Amniotic stem cell (primary cell): ENCODE results near the gene LRP10.

Source experiments
- DNase-seq: peaks from one replicate; lab custom pipeline; 2025; lab: John Stamatoyannopoulos, UW

The LRP10 gene

DNA sequence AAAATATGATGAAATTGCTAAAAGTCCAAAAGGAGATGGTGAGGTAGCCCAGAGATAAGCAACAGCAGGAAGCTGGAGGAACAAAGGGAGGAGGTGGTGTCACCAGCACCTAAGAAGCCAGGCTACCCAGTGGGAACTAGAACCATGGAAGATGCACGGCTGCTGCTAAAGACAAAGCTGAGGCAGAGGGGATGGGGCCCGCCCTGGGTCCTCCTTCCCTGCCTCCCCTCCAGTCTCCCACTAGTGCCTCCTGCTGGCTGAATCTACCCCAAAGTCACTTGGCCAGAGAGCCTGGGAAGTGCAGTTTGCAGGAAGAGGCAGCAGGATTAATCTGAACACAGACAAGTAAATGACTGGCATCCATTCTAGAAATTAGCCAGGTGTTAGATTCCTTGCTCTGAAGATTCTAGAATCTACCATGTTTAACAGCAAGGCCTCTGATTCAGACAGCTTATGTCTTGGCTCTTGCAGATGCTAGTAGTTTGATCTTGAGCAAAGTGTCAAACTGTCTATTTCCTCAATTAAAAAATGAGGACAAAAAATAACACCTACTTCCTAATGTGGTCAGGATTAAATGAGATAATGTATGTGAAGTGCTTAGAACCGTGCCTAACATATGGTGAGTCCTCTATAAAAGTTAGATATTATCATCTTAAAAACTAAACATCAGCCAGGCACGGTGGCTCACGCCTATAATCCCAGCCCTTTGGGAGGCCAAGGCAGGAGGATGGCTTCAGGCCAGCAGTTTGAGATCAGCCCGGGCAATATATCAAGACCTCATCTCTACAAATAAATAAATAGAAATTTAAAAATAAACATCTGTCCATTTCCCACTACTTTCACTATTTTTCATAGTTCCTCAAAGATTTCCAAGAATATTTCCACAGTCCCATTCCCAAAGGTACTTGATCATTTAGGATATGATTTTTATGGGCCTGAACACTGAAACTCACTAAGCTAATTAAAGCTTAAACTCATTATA, 5.8 kb upstream of the LRP10 start:
- DNase-seq, result no peak

DNA sequence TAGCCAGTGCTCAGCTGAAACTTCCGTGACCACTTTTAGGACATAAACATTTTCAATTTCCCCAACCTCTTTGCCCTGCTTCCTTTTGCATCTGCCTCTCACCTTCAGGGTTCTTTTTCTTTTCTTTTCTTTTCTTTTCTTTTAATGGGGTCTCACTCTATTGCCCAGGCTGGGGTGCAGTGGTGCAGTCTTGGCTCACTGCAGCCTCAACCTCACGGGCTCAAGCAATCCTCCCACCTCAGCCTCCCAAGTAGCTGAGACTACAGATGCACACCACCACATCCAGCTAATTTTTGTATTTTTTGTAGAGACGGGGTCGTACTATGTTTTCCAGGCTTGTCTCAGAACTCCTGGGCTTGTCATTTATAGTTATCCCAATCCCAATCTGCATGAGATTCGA, 4.7 kb upstream of the LRP10 start:
- no peak for DNase-seq

DNA sequence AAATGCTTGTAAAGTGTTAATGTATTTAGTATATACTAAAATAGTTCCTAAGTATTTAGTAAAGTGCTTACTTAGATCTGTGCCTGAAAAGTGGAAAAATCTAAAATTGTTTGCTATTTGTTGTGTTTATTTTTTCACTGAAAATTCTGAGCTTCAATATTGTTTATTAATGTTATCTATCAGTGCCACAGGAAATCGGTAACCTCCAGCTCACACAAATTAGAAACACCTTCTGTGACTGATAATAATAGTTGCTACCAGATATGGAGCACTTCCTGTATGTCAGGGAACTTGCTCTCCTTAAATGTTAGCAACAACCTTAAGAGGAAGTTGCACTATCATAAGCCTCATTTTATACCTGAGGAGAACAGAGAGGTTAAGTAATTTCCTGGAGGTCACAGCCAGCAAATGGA, 723 bp upstream of the LRP10 start:
- no peak for DNase-seq

DNA sequence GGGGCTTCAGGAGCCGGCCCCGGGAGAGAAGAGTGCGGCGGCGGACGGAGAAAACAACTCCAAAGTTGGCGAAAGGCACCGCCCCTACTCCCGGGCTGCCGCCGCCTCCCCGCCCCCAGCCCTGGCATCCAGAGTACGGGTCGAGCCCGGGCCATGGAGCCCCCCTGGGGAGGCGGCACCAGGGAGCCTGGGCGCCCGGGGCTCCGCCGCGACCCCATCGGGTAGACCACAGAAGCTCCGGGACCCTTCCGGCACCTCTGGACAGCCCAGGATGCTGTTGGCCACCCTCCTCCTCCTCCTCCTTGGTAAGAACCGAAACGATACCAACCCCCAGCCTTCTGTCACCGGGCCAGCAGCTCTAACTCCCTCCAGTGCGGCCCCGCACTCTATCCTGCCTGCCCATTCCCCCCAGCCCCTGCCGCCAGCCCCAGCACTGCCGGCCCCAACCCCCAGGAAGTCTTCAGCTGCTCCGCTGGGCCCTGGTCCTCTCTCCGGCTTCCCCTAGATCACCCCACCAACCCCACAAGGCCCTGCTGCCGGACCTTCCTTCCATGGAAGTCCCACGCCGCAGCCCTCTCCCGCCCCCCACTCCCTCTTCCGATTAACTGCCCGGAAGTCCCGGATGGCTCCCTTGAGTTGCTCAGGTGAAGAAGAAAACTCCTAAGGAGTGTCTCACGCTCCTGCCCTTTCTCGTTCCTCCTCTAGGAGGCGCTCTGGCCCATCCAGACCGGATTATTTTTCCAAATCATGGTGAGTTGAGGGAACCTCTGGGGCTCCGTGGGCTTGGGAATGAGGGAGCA, 693 bp downstream of the LRP10 start:
- DNase-seq, result peak; percentile 53

DNA sequence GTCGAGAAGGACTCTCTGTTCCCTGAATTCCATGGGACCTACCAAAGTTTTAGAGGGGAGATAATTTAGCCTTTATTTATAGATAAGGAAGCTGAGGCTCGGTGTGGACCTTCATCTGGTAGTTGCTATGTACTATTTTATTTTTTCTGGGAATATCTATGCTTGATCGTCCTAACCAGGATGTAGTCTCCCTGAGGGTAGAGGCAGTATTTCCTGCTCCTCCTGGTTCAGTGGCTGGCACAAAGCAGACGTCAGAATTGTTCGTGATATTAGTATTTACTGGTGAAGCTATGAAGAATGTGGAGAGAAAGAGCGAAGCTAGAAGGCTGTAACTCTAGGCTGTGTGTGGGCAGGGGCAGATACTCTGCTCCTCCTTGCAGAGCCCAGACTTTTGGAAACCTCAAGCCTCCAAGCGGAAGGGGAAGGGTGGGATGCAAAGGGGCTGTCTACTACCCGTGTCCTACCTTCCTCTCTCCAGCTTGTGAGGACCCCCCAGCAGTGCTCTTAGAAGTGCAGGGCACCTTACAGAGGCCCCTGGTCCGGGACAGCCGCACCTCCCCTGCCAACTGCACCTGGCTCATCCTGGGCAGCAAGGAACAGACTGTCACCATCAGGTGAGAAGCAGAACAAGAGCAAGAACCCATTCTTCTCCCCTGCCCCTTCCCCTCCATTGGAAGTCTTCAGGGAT, 1.4 kb downstream of the LRP10 start:
- DNase-seq, result no peak

DNA sequence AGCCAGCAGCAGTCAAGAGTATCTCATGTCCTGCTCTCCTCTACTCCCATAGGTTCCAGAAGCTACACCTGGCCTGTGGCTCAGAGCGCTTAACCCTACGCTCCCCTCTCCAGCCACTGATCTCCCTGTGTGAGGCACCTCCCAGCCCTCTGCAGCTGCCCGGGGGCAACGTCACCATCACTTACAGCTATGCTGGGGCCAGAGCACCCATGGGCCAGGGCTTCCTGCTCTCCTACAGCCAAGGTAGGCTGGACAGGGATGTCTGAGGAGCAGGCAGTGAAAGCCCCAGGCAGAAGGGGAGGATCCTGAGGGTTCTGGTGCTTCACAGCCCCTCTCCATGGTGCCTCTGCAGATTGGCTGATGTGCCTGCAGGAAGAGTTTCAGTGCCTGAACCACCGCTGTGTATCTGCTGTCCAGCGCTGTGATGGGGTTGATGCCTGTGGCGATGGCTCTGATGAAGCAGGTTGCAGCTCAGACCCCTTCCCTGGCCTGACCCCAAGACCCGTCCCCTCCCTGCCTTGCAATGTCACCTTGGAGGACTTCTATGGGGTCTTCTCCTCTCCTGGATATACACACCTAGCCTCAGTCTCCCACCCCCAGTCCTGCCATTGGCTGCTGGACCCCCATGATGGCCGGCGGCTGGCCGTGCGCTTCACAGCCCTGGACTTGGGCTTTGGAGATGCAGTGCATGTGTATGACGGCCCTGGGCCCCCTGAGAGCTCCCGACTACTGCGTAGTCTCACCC, 3.6 kb downstream of the LRP10 start:
- no peak for DNase-seq

DNA sequence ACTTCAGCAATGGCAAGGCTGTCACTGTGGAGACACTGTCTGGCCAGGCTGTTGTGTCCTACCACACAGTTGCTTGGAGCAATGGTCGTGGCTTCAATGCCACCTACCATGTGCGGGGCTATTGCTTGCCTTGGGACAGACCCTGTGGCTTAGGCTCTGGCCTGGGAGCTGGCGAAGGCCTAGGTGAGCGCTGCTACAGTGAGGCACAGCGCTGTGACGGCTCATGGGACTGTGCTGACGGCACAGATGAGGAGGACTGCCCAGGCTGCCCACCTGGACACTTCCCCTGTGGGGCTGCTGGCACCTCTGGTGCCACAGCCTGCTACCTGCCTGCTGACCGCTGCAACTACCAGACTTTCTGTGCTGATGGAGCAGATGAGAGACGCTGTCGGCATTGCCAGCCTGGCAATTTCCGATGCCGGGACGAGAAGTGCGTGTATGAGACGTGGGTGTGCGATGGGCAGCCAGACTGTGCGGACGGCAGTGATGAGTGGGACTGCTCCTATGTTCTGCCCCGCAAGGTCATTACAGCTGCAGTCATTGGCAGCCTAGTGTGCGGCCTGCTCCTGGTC, 4.3 kb downstream of the LRP10 start:
- DNase-seq, result no peak

DNA sequence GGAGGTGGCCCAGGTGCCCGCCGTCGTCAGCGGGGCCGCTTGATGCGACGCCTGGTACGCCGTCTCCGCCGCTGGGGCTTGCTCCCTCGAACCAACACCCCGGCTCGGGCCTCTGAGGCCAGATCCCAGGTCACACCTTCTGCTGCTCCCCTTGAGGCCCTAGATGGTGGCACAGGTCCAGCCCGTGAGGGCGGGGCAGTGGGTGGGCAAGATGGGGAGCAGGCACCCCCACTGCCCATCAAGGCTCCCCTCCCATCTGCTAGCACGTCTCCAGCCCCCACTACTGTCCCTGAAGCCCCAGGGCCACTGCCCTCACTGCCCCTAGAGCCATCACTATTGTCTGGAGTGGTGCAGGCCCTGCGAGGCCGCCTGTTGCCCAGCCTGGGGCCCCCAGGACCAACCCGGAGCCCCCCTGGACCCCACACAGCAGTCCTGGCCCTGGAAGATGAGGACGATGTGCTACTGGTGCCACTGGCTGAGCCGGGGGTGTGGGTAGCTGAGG, 5.5 kb downstream of the LRP10 start:
- DNase-seq, result no peak

DNA sequence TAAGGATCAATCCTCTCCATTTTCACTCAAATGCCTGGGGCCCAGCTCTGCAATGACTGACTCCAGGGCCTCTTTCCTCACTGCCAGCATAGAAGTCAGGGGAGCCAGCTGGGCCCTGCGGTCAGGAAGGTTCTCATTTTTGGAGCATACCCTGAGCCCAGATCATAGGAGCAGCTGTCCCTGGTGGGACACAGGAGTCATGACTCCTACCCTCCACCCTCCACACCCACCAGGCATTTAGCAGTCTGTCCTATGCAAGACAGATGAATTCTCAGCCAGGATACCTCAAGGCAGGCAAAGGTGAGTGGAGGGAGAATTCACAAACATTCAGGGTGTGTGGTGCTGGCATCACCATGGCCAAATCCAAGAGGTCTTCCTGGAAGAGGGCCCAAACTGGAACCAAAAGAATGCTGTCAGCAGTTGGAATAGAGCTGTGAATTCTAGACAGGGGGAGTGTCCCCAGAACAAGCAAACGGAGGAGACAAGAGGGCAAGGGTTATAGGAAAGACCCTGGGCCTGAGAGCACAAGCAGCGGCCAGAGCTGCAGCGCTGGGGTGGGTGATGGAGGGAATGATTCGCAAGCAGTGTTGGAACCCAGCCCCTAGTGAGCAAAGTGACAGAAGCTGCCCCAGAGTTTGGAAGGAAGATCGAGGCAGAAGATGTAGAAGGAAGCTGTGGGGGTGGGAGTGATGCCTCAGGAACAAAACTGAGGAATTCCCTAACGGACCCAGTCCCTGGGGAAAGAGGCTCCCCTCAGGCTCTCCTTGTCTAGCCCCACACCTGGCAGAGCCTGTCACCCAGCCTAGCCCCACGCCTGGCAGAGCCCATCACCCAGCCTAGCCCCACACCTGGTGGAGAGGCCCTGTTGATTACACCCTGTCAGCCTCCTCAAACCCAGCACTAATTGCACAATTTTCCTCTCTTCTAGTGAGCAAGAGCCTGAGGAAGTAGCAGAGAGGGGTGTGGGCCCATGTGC, 7.0 kb downstream of the LRP10 start:
- no peak for DNase-seq

DNA sequence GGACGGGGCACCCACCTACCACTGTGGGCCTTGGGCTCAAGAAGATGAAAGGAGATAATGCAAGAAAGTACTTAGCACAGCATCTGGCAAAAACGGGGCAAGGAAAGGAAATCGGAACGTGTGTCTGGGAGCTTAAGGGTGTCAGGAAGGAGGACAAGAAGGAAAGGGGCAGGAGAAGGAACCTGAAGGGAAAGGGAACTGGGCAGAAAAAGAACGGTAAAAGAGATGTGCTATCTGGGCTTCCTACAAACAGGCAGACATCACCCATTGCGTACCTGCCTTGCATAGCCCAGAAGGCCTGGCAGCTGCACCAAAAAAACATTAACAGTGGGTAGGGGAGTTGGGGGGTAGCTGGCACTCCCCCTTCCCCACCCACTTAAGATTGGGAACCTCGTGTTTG, 10.5 kb downstream of the LRP10 start:
- DNase-seq, result no peak

DNA sequence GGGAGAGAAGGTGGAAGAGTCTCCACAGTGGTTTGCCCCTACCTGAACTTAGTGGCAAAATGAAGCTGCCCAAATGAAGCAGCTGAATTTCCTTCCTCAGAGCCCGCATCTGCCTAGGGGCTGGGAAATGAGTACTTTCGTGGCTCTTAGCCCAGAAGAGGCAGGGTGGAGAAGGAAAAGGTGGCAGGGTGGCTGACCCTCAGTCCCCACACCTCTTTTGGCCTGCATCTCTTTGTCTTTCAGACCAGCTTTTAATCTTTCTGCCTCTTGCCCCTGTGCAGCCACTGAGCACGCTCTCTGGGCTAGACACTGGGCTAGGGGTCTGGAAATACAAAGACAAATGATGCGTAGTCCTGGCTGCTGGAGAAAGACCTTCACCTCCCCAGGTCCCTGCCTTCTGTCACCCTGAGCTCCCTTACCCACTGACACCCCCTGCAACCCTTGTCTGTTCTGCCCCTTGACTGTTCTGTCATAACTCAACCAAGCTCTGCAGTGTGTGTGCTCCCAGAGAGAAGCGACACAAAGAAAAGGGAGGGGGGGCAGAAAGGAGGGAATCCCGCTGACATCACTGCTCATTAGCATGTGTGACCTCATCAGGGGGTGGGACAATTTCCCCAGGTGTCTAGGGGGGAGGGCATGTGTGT, 11.1 kb downstream of the LRP10 start:
- no peak for DNase-seq

DNA sequence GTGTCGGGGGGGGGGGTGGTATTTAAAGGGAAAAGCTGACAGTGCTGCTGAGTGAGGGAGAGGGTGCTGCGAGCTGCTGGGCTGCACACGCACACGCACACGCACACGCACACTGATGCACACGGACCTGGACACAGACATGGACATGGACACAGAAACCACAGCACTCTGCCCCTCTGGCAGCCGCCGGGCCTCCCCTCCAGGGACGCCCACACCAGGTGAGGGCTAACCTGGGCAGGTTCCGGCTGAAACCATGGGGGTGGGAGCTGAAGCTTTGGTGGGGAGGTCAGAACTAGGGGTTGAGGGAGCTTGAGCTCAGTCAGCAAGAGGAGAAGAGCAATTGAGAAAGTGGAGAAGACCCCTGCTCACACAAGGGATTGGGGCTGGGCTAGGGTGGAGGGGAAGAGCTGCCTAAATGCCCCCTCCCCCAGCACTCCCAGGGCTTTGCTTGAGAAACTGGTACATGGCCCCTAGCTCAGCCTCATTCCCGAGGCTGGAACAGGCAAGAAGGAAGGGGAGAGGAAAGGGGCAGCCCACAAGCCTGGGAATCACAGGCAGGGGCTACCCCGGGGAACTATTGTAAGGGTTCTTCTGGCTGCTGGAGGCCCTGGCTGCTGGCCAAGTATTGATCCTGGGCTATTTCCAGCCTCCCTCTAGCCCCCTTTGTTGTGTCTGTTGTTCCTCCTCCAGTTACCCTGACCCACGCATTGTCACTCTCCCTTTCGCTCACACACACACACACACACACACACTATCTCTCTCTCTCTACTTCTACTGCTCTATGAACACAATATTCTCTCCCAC, 11.8 kb downstream of the LRP10 start, which contains the start of gene REM2:
Gene REM2 (plus strand): TSS at position 50 of the 804 bp plus-strand sequence. CDS start 66 bp downstream, at position 116.
- no peak for DNase-seq

DNA sequence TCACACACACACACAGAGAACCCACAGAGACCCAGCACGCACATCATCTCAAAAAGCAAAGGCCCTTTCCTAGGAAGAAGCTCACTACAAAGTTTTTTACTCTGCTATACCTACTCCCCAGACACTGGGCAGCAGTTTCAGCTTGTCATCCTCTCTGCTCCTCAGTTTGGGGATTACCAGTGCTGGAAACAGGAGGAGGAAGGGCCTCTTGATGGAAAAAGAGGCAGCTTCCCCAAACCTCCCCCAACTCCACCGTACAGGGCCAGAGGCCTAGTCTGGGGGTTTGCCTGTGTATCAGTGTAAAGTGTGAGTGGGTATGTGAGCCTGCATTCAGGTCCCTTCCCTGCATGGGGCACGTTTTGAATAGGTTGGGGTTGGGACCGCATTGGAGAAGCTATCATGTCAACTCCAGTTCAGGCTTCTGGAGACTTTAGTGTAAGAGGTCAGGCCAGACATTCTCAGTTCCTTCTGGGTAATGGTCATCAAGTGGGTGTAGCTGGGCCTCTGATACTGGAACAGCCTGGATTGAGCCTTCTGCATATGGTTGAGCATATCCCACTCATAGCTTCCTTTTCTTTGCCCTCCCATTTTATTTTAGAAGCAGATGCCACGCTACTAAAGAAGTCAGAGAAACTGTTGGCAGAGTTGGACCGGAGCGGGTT, 12.7 kb downstream of the LRP10 start:
- no peak for DNase-seq

DNA sequence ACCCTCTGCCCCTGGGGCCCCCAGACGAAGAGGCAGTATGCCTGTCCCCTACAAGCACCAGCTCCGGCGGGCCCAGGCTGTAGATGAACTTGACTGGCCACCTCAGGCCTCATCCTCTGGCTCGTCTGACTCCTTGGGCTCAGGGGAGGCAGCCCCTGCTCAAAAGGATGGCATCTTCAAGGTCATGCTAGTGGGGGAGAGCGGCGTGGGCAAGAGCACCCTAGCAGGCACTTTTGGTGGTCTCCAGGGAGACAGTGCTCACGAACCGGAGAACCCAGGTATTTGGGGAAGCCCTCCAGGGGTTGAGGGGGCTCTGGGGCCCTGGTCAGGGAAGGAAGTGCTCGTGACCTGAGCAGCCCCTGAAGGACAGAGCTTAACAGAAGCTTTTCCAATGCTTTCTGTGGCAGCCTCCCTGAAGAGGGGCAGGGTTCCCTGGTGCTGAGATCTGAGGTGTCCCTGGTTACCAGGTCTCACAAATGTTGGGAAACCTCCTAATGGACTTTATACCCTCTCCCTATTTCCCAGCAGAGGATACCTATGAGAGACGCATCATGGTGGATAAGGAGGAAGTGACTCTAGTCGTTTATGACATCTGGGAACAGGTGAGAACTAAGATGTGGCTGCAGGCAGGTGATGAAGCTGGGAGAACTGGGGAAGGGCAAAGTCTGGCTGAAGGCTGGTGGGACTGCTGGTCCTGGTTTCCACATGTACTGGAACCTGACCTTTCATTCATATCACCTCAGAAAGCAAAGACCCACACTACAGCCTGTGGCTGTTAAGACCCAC, 13.4 kb downstream of the LRP10 start:
- DNase-seq, result no peak

DNA sequence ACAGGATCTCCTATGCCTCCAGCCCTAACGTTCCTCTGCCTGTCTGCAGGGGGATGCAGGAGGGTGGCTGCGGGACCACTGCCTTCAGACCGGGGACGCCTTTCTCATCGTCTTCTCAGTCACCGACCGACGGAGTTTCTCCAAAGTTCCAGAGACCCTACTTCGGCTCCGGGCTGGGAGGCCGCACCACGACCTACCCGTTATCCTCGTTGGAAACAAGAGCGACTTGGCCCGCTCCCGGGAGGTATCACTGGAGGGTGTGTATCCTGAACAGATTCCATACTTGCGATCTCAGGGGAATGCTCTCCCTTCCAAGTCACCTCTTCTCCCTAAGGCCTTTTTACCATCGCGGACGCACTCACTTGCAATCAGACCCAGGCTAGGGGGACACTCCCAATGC, 14.4 kb downstream of the LRP10 start:
- DNase-seq, result no peak

DNA sequence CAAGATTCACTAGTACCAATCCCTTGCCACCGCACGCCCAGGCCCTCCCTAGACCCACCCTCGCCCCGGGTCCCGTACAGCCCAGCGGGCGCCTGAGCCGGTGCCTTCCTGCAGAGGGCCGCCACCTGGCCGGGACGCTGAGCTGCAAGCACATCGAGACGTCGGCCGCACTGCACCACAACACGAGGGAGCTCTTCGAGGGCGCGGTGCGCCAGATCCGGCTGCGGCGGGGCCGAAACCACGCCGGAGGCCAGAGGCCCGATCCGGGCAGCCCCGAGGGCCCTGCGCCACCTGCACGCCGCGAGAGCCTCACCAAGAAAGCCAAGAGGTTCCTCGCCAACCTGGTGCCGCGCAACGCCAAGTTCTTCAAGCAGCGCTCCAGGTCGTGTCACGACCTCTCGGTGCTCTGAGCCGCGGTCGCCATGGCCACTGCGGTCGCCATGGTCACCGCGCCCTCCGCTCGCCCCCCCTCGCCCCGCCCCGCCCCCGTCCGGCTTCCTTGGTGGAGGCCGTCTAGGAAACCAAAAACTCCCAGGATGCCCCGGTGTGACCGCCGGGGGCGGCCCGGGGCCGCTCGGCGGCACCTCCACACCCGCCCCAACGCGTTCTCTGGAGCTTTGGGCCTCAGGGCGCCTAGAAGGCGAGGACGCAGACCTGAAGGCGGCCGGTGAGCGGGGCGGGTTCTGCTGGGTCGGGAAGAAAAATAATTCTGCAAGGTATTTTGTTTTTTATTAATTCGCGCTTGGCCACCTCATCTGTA, 15.1 kb downstream of the LRP10 start:
- DNase-seq, result no peak
